ENCODE results near the gene RAB5IF. TPM values are rescaled to one million over a fixed set of nuclear protein-coding genes. Genes with fewer than 3 reads are reported as not detected.
"Not testable (repeated sequence)": the region's sequence is repeated elsewhere in the genome, so short reads cannot be mapped to it uniquely, and the experiment has no call there.

RAB5IF gene
- total RNA-seq, 1 donor from 2014 or later = 162 TPM

DNA sequence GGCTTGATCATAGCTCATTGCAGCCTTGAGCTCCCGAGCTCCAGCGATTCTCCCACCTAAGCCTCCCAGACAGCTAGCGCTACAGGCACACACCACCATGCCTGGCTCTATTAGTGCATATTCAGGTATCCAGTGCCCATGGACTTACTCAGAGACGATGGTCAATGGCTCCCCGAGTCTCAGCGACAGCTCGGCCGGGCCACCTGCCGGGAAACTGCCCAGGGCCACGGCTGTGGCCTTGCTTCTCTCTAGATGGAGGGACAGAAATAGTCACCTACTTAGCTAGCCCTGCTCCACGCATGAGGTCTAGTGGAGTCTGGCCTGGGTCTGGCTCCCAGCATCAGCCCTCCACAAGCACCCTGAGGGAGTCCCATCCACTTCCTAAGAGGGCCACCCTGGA, 28.8 kb downstream of the RAB5IF start:
- DNase-seq (ENCODE audit: low read depth) = no peak
- H3K27me3 ChIP-seq (ENCODE audit: control insufficient read depth, insufficient read depth, low read length) = no peaks in the 10 kb centered on the region
- no peaks in the 10 kb centered on the region for H3K36me3 ChIP-seq (ENCODE audit: control insufficient read depth, insufficient read depth, low read length)
- no peak overlapping the region for H3K4me3 ChIP-seq (ENCODE audit: low read depth, low read length)
- TF ChIP-seq, protein P1, sequence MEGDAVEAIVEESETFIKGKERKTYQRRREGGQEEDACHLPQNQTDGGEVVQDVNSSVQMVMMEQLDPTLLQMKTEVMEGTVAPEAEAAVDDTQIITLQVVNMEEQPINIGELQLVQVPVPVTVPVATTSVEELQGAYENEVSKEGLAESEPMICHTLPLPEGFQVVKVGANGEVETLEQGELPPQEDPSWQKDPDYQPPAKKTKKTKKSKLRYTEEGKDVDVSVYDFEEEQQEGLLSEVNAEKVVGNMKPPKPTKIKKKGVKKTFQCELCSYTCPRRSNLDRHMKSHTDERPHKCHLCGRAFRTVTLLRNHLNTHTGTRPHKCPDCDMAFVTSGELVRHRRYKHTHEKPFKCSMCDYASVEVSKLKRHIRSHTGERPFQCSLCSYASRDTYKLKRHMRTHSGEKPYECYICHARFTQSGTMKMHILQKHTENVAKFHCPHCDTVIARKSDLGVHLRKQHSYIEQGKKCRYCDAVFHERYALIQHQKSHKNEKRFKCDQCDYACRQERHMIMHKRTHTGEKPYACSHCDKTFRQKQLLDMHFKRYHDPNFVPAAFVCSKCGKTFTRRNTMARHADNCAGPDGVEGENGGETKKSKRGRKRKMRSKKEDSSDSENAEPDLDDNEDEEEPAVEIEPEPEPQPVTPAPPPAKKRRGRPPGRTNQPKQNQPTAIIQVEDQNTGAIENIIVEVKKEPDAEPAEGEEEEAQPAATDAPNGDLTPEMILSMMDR (IDR thresholded peaks at IDR 0.05; ENCODE audit: insufficient read depth, low read length, poor library complexity, severe bottlenecking) = no peak

DNA sequence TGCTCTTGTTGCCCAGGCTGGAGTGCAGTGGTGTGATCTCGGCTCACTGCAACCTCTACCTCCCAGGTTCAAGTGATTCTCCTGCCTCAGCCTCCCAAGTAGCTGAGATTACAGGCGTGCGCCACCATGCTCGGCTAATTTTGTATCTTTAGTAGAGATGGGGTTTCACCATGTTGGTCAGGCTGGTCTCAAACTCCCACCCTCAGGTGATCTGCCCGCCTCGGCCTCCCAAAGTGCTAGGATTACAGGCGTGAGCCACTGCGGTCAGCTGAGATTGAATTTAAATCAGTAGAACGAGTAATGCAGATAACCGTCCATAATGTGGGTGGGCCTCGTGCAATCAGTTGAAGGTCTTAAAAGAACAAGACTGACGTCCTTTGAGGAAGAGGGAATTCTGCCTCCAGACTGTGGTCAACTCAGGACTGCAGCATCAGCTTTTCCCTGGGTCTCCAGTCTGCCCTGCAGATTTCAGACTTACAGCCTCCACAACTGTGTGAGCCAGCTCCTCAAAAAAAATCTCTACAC, 33.4 kb downstream of the RAB5IF start:
- H3K4me3 ChIP-seq (ENCODE audit: low read depth, low read length); DNase-seq (ENCODE audit: low read depth); H3K27me3 ChIP-seq (ENCODE audit: control insufficient read depth, insufficient read depth, low read length); H3K36me3 ChIP-seq (ENCODE audit: control insufficient read depth, insufficient read depth, low read length): not testable (repeated sequence)

DNA sequence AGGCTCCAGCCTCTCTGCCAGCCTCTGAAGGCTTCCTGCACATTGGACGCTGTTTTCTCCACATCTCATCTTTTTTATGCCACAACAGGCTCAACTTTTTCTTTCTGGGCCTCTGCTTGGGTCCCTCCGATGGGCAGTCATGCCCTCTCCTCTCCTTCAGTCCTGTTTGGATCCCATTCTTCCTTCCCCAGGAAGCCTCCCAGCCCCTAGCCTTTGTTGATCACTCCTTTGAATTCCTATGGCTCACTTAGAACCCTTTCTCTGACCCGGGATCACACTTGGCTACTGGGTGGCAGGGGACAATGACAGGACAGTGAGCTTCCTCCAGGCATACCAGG, 35.9 kb downstream of the RAB5IF start:
- DNase-seq (ENCODE audit: low read depth) = no peak
- Histone ChIP-seq H3K36me3 (ENCODE audit: control insufficient read depth, insufficient read depth, low read length) (no peaks in the 10 kb centered on the region), H3K4me3 (ENCODE audit: low read depth, low read length) (no peak overlapping the region), H3K27me3 (ENCODE audit: control insufficient read depth, insufficient read depth, low read length) (no peaks in the 10 kb centered on the region)
- TF ChIP-seq, protein P1 (IDR thresholded peaks at IDR 0.05; ENCODE audit: insufficient read depth, low read length, poor library complexity, severe bottlenecking) = no peak

DNA sequence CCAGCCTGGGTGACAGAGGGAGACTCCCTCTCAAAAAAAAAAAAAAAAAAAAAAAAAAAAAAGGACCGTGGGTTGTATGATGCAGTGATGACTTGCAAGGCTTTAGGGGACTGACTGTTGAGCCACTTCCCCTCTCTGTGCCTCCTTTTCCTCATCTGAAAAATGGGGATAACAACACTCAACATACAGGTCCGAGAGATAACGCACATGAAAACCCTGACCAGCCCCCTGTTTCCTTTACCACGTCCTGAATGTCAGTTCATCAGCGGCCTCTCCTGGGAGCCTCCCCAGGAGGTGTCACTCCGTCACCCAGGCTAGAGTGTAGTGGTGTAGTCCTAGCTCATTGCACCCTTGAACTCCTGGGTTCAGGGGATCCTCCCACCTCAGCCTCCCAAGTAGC, 36.6 kb downstream of the RAB5IF start:
- no peaks in the 10 kb centered on the region for H3K36me3 ChIP-seq (ENCODE audit: control insufficient read depth, insufficient read depth, low read length)
- no peaks in the 10 kb centered on the region for H3K27me3 ChIP-seq (ENCODE audit: control insufficient read depth, insufficient read depth, low read length)
- no peak for DNase-seq (ENCODE audit: low read depth)
- no peak overlapping the region for H3K4me3 ChIP-seq (ENCODE audit: low read depth, low read length)
- TF ChIP-seq, protein P1 (IDR thresholded peaks at IDR 0.05; ENCODE audit: insufficient read depth, low read length, poor library complexity, severe bottlenecking) = no peak

DNA sequence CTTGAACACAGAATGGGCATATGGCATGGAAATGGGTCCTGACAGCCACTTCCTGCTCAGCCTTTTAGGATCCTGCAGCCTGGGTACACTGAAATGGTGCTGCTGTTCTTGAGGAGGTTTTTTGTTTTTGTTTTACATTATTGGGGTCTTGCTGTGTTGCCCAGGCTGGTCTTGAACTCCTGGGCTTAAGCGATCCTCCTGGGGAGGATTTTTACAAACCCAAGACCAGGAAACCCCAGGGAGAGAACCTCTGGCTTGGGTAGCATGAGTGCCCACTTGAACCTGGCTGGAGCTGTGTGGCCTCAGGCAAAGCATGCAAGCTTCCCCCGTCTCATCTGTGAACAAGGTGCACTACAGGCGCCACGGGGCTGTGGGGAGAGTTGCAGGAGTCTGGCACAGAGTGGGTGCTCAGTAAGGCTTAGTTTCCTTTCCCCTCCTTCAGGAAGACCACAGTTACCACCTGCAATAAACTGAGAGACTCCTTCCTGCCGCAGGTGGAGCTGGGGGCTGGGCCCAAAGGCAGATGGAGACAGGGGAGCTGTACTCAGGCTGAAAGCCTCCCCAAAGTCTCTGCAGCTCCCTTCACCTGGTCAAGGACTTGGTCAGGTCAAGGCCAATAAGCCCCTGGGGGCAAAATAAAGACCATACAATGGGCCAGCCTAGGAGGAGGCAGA, 38.6 kb downstream of the RAB5IF start:
- Histone ChIP-seq H3K36me3 (ENCODE audit: control insufficient read depth, insufficient read depth, low read length) (no peaks in the 10 kb centered on the region), H3K27me3 (ENCODE audit: control insufficient read depth, insufficient read depth, low read length) (no peaks in the 10 kb centered on the region), H3K4me3 (ENCODE audit: low read depth, low read length) (no peak overlapping the region)
- DNase-seq (ENCODE audit: low read depth) = no peak
- TF ChIP-seq, protein P1 (IDR thresholded peaks at IDR 0.05; ENCODE audit: insufficient read depth, low read length, poor library complexity, severe bottlenecking) = no peak

DNA sequence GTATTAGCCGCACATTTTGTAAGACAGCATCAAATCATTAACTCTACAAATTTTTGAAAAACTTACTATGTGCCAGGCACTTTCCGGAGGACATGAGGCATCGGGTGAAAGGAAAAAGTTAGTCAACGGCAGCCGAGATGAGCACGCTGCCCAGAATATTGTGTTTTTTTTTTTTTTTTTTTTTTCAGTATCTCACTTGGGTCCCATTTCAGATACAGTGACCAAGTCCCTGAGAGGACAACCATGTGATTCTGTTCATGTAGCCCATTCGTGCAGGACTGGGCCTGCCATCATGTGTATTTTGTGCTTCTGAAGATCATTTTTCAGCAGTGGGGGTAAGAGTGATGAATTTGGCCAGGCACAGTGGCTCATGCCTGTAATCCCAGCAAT, 39.1 kb downstream of the RAB5IF start:
- Histone ChIP-seq H3K4me3 (ENCODE audit: low read depth, low read length) (no peak overlapping the region), H3K27me3 (ENCODE audit: control insufficient read depth, insufficient read depth, low read length) (no peaks in the 10 kb centered on the region), H3K36me3 (ENCODE audit: control insufficient read depth, insufficient read depth, low read length) (no peaks in the 10 kb centered on the region)
- DNase-seq (ENCODE audit: low read depth) = no peak
- TF ChIP-seq, protein P1 (IDR thresholded peaks at IDR 0.05; ENCODE audit: insufficient read depth, low read length, poor library complexity, severe bottlenecking) = no peak

Measured in kidney epithelial cell (primary cell).